Stimulated activated CD4-positive, alpha-beta T cell treated with anti-CD3 and anti-CD28 coated beads, Interleukin-1b, Interleukin-23, amount 100 ng/mL, for 24 hours (primary cell): Measurements from ENCODE around the gene MBTPS1.

ENCODE experiments used
- DNase-seq, 4 experiments: peaks; one replicate each; pipeline ENCODE4 v3.0.0-alpha.2; 2020; ENCODE audit warnings: low read depth in 4 of 4, low spot score in 1 of 4

MBTPS1 gene

DNA sequence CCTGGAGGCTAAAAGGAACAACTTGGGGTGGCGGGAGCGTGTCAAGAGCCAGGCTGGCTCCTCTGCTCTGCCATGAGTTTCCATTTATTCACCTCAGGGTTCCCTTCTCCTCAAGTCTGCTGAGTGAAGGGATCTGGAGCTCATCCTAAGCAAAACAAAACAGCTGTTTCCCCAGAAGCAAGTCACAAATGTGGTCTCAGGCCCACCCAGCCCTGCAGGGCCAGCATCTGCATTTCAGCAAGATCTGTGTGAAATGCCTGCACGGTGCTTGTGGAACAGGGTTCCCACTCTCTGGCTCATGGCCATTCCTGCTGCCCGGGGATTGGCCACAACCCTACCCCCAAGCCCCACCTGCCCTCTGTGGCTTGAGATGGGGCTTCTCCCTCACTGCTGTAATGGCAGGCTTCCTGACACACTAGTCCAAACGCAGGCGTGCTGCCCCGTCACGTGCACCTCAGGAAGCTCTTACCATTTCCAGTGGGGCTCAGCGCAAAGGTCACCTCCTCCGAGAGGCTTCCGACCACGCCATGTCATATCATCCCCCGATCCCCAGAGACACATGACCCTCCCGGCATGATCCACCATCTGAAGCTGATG, 76.4 kb downstream of the MBTPS1 start:
- DNase-seq, result no peak

DNA sequence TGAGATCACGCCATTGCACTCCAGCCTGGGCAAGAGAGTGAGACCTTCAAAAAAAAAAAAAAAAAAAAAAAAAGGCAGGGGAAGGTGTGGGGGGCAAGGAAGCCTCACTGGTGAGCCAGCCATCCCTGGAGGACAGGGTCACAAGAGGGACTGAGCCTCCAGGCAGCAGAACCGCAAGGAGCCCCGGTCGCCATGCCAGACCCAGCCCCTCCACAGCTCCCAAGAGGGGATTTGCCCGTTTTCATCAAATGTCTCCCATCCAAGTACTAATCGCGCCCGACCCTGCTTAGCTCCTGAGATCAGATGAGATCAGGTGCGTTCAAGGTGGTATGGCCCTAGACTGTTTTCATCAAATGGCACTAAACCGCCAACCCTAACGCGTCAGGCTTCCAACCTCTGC, 77.0 kb downstream of the MBTPS1 start:
- no peak for DNase-seq

DNA sequence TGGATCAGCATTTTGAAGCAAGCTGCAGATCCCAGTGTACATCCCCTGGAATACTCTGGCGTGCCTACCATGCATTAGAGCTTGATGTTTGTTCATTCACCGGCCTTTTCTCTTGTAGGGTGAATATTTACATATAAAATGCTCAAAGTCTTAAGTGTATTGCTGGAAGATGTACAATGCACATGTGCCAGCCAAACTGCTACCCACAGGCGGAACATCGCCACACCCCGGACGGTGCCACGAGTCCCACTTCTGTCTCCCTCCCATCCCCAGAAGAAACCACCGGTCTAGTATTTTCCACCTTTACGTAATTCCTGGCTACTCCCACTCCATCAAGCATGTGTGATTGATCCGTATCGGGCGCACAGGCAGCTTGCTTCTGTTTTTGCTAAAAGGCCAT, 78.3 kb downstream of the MBTPS1 start:
- DNase-seq, result no peak

DNA sequence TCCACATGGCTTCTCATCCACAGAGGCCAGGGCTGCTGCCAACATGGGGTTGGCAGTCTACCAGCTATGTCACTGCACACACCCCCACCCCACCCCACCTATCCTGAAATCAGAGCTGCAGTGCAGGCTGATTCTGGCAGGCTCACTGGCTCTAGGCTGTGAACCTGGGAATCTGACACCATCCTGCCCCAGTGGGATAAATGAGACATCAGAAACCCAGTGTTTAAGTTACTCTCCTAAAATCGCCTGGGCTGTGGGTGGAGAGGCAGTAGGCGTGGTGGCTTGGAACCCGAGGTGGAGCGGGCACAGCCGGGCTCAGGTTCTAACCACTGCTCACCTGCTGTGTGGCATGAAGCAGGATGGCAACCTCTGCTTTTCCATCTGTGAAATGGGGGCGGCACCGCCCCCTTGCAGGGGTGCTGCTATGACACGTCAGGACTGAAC, 79.7 kb downstream of the MBTPS1 start:
- DNase-seq, result no peak

DNA sequence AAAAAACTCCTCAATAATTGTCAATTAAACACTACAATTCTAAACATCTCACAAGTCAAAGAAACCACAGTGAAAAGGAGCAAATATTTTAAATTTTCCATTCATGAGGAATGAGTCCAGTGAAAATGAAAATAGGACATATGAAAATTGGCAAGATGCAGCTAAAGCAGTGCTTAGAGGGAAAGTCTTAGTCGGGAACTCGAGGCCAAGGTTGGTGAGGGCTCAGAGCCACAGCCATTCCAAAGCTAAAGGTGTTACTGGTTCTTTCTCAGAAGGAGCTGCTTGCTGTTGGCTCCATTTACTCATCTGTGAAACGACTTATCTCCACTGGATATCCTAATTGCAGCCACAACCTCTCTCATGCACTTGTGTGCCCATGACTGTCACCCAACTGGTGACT, 80.6 kb downstream of the MBTPS1 start:
- no peak for DNase-seq

GRCh38 chr16:84034516-84034915, 82.2 kb downstream of the MBTPS1 start:
- no peak for DNase-seq

DNA sequence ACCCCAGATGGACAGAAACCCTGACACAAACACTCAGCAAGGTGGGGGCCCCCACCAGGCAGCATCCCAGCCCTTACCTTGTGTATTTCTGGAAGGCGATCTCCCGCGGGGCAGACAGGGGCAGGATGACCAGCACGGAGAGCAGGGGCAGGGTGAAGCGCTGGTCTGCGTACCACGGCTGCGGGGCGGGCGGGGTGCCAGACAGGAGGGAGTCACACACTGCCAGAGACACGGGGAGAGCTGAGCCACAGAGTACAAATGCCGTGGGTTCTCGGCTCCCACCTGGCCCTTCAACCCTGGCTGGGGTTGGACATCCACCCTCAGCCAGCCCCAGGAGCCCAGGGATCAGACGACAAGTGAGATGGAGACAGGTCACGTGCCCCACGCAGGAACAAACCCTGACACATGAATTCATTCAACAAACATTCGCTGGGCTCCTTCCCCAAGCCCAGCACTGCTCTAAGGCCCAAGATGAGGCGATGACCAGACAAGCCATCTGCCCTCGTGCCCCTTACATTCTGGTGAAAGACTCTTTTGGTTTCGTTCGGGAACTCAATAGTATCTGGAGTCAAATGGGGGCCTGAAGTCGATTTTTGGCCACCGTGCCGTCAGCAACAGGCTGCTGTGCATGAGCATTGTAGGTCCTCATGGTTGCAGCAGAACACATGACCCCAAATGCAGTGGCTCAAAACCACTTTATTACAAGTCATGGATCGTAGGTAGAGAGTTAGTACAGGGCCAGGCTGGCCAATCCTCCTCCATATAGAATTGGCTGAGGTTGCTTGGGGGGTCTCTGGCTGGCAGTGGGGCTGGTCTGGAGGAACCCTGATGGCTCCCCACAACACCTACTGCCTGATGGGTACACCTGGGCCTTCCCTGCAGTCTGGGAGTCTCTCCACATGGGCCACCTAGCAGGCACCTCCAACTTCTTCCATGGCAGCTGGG, 83.2 kb downstream of the MBTPS1 start:
- no peak for DNase-seq

- no peak for DNase-seq
These were observed 84.1 kb downstream of the MBTPS1 start for GRCh38 chr16:84032458-84033178.

- DNase-seq, result no peak
These were observed 85.2 kb downstream of the MBTPS1 start for GRCh38 chr16:84031556-84031955.

GRCh38 chr16:84029297-84030047, 87.3 kb downstream of the MBTPS1 start:
- no peak for DNase-seq

- DNase-seq, result no peak
These were observed 89.1 kb downstream of the MBTPS1 start for GRCh38 chr16:84027625-84028024.

DNA sequence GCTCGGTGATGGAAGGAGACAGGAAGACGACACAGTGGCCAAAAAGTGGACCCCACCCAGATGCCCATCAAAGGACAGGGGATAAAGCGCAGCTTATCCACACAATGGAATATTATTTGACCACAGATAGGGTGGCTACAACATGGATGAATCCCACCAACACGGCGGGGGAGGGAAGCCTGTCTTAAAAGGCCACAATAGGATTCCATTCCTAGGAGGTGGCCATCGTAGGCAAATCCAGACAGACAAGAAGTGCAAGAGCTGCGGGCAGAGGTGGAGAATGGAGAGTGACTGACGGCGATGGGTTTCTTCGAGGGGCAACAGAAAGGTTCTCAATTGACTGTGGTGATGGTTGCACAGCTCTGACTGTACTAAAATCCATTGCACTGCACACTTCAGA, 90.1 kb downstream of the MBTPS1 start:
- DNase-seq, result no peak

DNA sequence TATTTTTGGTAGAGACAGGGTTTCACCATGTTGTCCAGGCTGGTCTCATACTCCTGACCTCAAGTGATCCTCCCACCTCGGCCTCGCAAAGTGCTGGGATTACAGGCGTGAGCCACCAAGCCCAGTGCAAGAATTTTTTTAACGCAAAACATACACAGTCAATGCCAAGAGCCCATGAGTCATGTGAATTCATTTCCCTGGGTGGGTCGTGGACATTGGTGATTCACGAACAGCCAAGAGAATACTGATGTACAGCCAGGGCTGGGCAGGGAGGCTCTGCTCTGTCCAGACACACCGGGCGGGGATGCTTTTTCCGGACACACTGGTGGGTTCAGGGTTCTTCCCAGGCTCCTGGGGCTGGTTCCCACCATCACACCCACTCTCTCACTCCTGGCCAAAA, 91.9 kb downstream of the MBTPS1 start:
- DNase-seq, result no peak

DNA sequence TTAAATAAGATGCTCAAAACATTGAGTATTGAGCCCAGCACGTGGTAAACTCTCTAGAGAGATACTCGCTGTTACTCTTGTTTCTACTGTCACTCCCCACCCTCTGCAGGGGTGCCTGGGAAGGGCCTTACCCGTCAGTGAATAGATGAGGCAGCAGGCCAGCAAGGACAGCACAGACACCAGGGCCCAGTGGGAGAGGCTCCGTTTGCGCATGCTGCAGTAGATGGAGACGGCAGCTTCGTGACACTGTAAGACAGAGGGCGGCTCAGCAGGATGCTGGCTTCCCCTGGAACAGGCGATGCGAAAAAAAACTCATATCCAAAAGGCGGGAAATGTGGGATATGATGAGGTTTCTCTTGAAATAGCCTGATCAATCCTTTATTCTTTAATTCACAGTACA, 94.1 kb downstream of the MBTPS1 start:
- no peak for DNase-seq

- DNase-seq, result no peak
These were observed 95.3 kb downstream of the MBTPS1 start for GRCh38 chr16:84021488-84021887.

DNA sequence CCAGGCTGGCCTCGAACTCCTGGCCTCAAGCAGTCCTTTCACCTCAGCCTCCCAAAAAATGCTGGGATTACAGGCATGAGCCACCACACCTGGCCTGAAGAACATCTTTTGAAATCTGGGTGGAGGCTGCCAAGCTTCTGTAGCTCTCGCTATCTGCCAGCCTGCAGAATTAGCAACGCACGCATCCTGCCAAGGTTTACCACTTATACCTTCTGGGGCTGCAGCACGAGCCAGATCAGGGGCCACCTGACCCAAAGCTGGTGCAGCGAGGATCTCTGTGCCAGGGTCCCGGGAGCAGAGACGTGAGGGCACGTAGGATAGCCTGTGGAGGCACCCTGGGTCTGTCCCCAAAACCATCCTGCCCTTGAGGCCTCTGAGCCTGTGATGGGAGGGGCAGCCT, 96.4 kb downstream of the MBTPS1 start:
- no peak for DNase-seq

- no peak for DNase-seq
These were observed 98.0 kb downstream of the MBTPS1 start for GRCh38 chr16:84018710-84019109.

GRCh38 chr16:84016477-84016876, 100.3 kb downstream of the MBTPS1 start:
- DNase-seq, result no peak

GRCh38 chr16:84015399-84015798, 101.3 kb downstream of the MBTPS1 start:
- no peak for DNase-seq

- no peak for DNase-seq
These were observed 102.0 kb downstream of the MBTPS1 start for GRCh38 chr16:84014570-84015327.
